PFSK-1 (cell line): Measurements from ENCODE around the gene RASL11A.

ENCODE experiments used
- POLR2AphosphoS5 ChIP-seq: IDR thresholded peaks from 2 replicates; pipeline ENCODE4 v1.6.1; 2012; ENCODE audit warnings: low read depth, mild to moderate bottlenecking, control low read depth, low read length, moderate library complexity
- REST ChIP-seq, 2 experiments: IDR thresholded peaks; 2 replicates each; pipeline versions ENCODE4 v1.6.1 to v1.8.0; 2011 to 2012; ENCODE audit warnings: low read depth in 2 of 2, low read length in 2 of 2, control low read depth in 1 of 2, inconsistent platforms in 1 of 2, mild to moderate bottlenecking in 1 of 2, moderate library complexity in 1 of 2; ENCODE audit not compliant: insufficient read depth in 1 of 2
- TAF1 ChIP-seq: IDR thresholded peaks from 2 replicates; pipeline ENCODE4 v1.6.1; 2012; ENCODE audit warnings: low read length, control low read depth, borderline replicate concordance; ENCODE audit not compliant: insufficient read depth

GRCh38 chr13:27236478-27236877 lies 34.2 kb upstream of the RASL11A start:
- TF ChIP-seq POLR2AphosphoS5 (no peak), REST (IDR thresholded peaks at IDR 0.05; ENCODE audit: insufficient read depth in 1 of 2, low read depth in 2 of 2, low read length in 2 of 2) (no peak), TAF1 (no peak)
